ENCODE results near the gene NAA20.

NAA20 gene

DNA sequence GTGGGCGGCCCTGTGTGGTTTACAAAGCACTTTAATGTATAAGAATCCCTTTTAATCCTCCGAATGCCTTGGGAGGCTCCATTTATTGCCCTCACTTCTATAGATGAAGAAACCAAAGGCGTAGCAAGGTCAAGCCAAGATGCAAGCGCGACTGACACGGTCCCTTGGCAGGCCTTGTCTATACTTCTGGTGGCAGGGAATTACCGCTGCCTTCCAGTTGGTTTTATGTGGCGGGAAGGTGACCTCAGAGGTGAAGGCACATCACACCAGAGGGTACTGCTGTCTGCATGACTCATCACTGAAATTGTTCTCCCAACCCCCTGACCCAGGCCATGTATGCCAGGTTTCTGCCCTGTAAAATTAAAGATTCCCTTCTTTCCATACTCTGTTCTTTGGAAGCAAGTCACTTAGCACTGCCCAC is 36.1 kb upstream of the NAA20 start:
- no peaks in the 10 kb centered on the region for H3K4me1 ChIP-seq (ENCODE audit: control insufficient read depth, low read depth, low read length)

GRCh38 chr20:19986419-19986818 is 30.7 kb upstream of the NAA20 start:
- Histone ChIP-seq H2BK120ac (ENCODE audit: low read depth, low read length) (no peak overlapping the region), H3K4me2 (ENCODE audit: low read length) (no peak overlapping the region), H4K8ac (ENCODE audit: low read depth, low read length) (no peak overlapping the region), H3K27me3 (ENCODE audit: insufficient read depth, low read length, poor library complexity) (no peaks in the 10 kb centered on the region), H3K4me3 (ENCODE audit: low read length) (no peak overlapping the region), H3K4ac (ENCODE audit: low read depth, low read length) (no peak overlapping the region), H3K56ac (ENCODE audit: low read length) (no peak overlapping the region), H3K27ac (ENCODE audit: low read depth, low read length) (no peak overlapping the region), H4K5ac (ENCODE audit: low read length) (no peak overlapping the region), H2BK5ac (ENCODE audit: low read length) (no peak overlapping the region), H3K79me2 (ENCODE audit: control insufficient read depth, insufficient read depth, low read length) (no peaks in the 10 kb centered on the region), H2BK15ac (replicated peaks; ENCODE audit: low read depth) (no peak overlapping the region), H3K23ac (ENCODE audit: low read length) (no peak overlapping the region), H3K9ac (ENCODE audit: low read length) (no peak overlapping the region), H3K36me3 (ENCODE audit: control insufficient read depth, insufficient read depth, low read length) (no peaks in the 10 kb centered on the region), H3K18ac (ENCODE audit: low read length) (no peak overlapping the region), H2AK5ac (ENCODE audit: low read length) (no peak overlapping the region), H3K4me1 (ENCODE audit: control insufficient read depth, low read depth, low read length) (no peaks in the 10 kb centered on the region), H3K79me1 (ENCODE audit: low read length) (no peaks in the 10 kb centered on the region)
- no CpG with 5 or more reads among the region's 6 CpGs for WGBS (ENCODE audit: extremely low coverage, insufficient coverage, low lambda C conversion rate)
- DNase-seq, result no peak

More for the DNA sequence above, 36.1 kb upstream of the NAA20 start:
- Histone ChIP-seq H2BK15ac (replicated peaks; ENCODE audit: low read depth) (no peak overlapping the region), H3K36me3 (ENCODE audit: control insufficient read depth, insufficient read depth, low read length) (no peaks in the 10 kb centered on the region), H3K27me3 (ENCODE audit: insufficient read depth, low read length, poor library complexity) (no peaks in the 10 kb centered on the region), H3K9ac (ENCODE audit: low read length) (no peak overlapping the region), H2BK5ac (ENCODE audit: low read length) (no peak overlapping the region), H3K4me2 (ENCODE audit: low read length) (no peak overlapping the region), H3K79me1 (ENCODE audit: low read length) (no peaks in the 10 kb centered on the region), H3K18ac (ENCODE audit: low read length) (no peak overlapping the region), H3K56ac (ENCODE audit: low read length) (no peak overlapping the region), H2BK120ac (ENCODE audit: low read depth, low read length) (no peak overlapping the region), H3K27ac (ENCODE audit: low read depth, low read length) (no peak overlapping the region), H3K23ac (ENCODE audit: low read length) (no peak overlapping the region), H4K8ac (ENCODE audit: low read depth, low read length) (no peak overlapping the region), H4K5ac (ENCODE audit: low read length) (no peak overlapping the region), H3K4ac (ENCODE audit: low read depth, low read length) (no peak overlapping the region), H3K79me2 (ENCODE audit: control insufficient read depth, insufficient read depth, low read length) (no peaks in the 10 kb centered on the region), H3K4me3 (ENCODE audit: low read length) (no peak overlapping the region), H2AK5ac (ENCODE audit: low read length) (no peak overlapping the region)
- no CpG with 5 or more reads among the region's 8 CpGs for WGBS (ENCODE audit: extremely low coverage, insufficient coverage, low lambda C conversion rate)
- peak; percentile 57 for DNase-seq

DNA sequence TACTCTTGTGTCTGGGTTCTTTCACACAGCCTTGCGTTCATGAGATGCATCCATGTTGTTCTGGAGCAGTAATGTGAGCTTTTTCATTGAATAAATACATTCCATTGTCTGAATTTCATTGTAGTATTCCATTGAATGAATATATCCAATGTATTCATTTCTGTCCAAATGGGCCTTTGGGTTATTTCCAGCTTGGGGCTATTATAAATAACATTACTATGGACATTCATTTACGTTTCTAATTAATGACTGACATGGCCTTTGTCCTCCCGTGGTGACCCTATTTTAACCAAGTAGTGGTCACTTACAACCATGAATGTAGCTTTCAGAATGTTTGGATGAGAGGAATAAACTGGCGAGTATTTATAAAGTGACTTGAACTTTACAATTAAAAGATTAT is 30.1 kb upstream of the NAA20 start:
- H2BK5ac ChIP-seq (ENCODE audit: low read length), result no peak overlapping the region
- no peaks in the 10 kb centered on the region for H3K27me3 ChIP-seq (ENCODE audit: insufficient read depth, low read length, poor library complexity)
- WGBS (ENCODE audit: extremely low coverage, insufficient coverage, low lambda C conversion rate), result no CpG with 5 or more reads among the region's 4 CpGs
- no peaks in the 10 kb centered on the region for H3K79me2 ChIP-seq (ENCODE audit: control insufficient read depth, insufficient read depth, low read length)
- no peak overlapping the region for H3K9ac ChIP-seq (ENCODE audit: low read length)
- no peak overlapping the region for H3K4ac ChIP-seq (ENCODE audit: low read depth, low read length)
- no peak overlapping the region for H4K8ac ChIP-seq (ENCODE audit: low read depth, low read length)
- H3K4me2 ChIP-seq (ENCODE audit: low read length), result no peak overlapping the region
- no peaks in the 10 kb centered on the region for H3K4me1 ChIP-seq (ENCODE audit: control insufficient read depth, low read depth, low read length)
- H2BK120ac ChIP-seq (ENCODE audit: low read depth, low read length), result no peak overlapping the region
- no peak overlapping the region for H2AK5ac ChIP-seq (ENCODE audit: low read length)
- H3K4me3 ChIP-seq (ENCODE audit: low read length), result no peak overlapping the region
- DNase-seq, result no peak
- H3K79me1 ChIP-seq (ENCODE audit: low read length), result no peaks in the 10 kb centered on the region
- H3K27ac ChIP-seq (ENCODE audit: low read depth, low read length), result no peak overlapping the region
- no peak overlapping the region for H4K5ac ChIP-seq (ENCODE audit: low read length)
- no peak overlapping the region for H2BK15ac ChIP-seq (replicated peaks; ENCODE audit: low read depth)
- H3K36me3 ChIP-seq (ENCODE audit: control insufficient read depth, insufficient read depth, low read length), result no peaks in the 10 kb centered on the region
- H3K18ac ChIP-seq (ENCODE audit: low read length), result no peak overlapping the region
- no peak overlapping the region for H3K56ac ChIP-seq (ENCODE audit: low read length)
- H3K23ac ChIP-seq (ENCODE audit: low read length), result no peak overlapping the region

GRCh38 chr20:19990850-19991249 is 26.3 kb upstream of the NAA20 start:
- Histone ChIP-seq H2BK120ac (ENCODE audit: low read depth, low read length) (no peak overlapping the region), H3K56ac (ENCODE audit: low read length) (no peak overlapping the region), H3K9ac (ENCODE audit: low read length) (no peak overlapping the region), H3K23ac (ENCODE audit: low read length) (no peak overlapping the region), H3K27me3 (ENCODE audit: insufficient read depth, low read length, poor library complexity) (no peaks in the 10 kb centered on the region), H3K4ac (ENCODE audit: low read depth, low read length) (peak overlapping the region; percentile 12), H3K18ac (ENCODE audit: low read length) (no peak overlapping the region), H2BK5ac (ENCODE audit: low read length) (no peak overlapping the region), H4K5ac (ENCODE audit: low read length) (no peak overlapping the region), H3K79me1 (ENCODE audit: low read length) (no peaks in the 10 kb centered on the region), H2BK15ac (replicated peaks; ENCODE audit: low read depth) (no peak overlapping the region), H2AK5ac (ENCODE audit: low read length) (no peak overlapping the region), H3K4me2 (ENCODE audit: low read length) (no peak overlapping the region), H3K4me1 (ENCODE audit: control insufficient read depth, low read depth, low read length) (peaks cover 2% of the 10 kb centered on the region), H3K36me3 (ENCODE audit: control insufficient read depth, insufficient read depth, low read length) (no peaks in the 10 kb centered on the region), H3K27ac (ENCODE audit: low read depth, low read length) (no peak overlapping the region), H3K4me3 (ENCODE audit: low read length) (no peak overlapping the region), H3K79me2 (ENCODE audit: control insufficient read depth, insufficient read depth, low read length) (no peaks in the 10 kb centered on the region), H4K8ac (ENCODE audit: low read depth, low read length) (no peak overlapping the region)
- WGBS (ENCODE audit: extremely low coverage, insufficient coverage, low lambda C conversion rate), result no CpG with 5 or more reads among the region's 5 CpGs
- no peak for DNase-seq

DNA sequence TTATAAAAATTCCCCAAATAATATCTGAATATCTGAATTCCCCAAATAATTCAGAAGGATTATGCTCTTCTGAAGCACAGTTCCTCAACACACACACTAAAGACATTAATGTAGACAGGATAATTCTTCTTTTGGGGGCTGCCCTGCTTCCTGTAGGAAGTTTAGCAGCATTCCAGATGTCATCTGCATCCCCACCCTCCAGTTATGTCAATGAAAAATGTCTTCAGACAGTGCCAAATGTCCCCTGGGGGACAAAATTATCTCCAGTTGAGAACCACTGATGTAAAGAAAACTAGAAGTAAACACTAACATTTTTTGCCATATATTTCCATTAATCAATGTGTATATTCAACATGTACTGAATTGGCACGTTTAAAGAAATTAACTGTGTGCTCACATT is 25.9 kb upstream of the NAA20 start:
- Histone ChIP-seq H2BK15ac (replicated peaks; ENCODE audit: low read depth) (no peak overlapping the region), H3K56ac (ENCODE audit: low read length) (no peak overlapping the region)

DNA sequence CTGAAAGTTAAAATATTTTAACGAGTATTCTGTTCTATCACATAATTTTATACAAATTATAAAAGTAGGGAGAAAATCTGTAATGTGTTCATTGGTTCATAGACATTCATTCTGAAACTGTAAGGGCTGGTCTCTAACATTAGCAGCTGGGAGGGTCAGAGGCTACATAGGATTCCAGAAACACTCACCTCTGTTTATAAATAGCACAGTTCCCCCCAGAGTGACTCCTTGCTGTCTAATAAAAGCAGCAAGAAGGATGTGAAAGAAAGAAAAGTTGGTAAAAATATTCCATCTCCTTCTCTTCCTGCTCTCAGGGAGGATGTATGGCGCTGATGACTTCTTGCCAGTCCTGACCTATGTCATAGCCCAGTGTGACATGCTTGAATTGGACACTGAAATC is 25.3 kb upstream of the NAA20 start:
- no peak overlapping the region for H3K56ac ChIP-seq (ENCODE audit: low read length)
- H4K5ac ChIP-seq (ENCODE audit: low read length), result no peak overlapping the region
- H2AK5ac ChIP-seq (ENCODE audit: low read length), result no peak overlapping the region
- no peak overlapping the region for H2BK5ac ChIP-seq (ENCODE audit: low read length)
- H3K9ac ChIP-seq (ENCODE audit: low read length), result no peak overlapping the region
- no peaks in the 10 kb centered on the region for H3K79me2 ChIP-seq (ENCODE audit: control insufficient read depth, insufficient read depth, low read length)
- no peak overlapping the region for H2BK120ac ChIP-seq (ENCODE audit: low read depth, low read length)
- H3K4me2 ChIP-seq (ENCODE audit: low read length), result no peak overlapping the region
- no peak overlapping the region for H2BK15ac ChIP-seq (replicated peaks; ENCODE audit: low read depth)
- no peak overlapping the region for H3K4ac ChIP-seq (ENCODE audit: low read depth, low read length)
- H3K36me3 ChIP-seq (ENCODE audit: control insufficient read depth, insufficient read depth, low read length), result no peaks in the 10 kb centered on the region
- H3K23ac ChIP-seq (ENCODE audit: low read length), result no peak overlapping the region
- peaks cover 2% of the 10 kb centered on the region for H3K4me1 ChIP-seq (ENCODE audit: control insufficient read depth, low read depth, low read length)
- no CpG with 5 or more reads among the region's 2 CpGs for WGBS (ENCODE audit: extremely low coverage, insufficient coverage, low lambda C conversion rate)
- no peak for DNase-seq
- no peaks in the 10 kb centered on the region for H3K79me1 ChIP-seq (ENCODE audit: low read length)
- no peak overlapping the region for H3K27ac ChIP-seq (ENCODE audit: low read depth, low read length)
- H3K18ac ChIP-seq (ENCODE audit: low read length), result peak overlapping the region; percentile 42
- no peak overlapping the region for H3K4me3 ChIP-seq (ENCODE audit: low read length)
- no peaks in the 10 kb centered on the region for H3K27me3 ChIP-seq (ENCODE audit: insufficient read depth, low read length, poor library complexity)
- no peak overlapping the region for H4K8ac ChIP-seq (ENCODE audit: low read depth, low read length)

More for the DNA sequence above, 25.9 kb upstream of the NAA20 start:
- H3K4ac ChIP-seq (ENCODE audit: low read depth, low read length), result no peak overlapping the region
- H2BK120ac ChIP-seq (ENCODE audit: low read depth, low read length), result no peak overlapping the region
- H2AK5ac ChIP-seq (ENCODE audit: low read length), result no peak overlapping the region
- peaks cover 2% of the 10 kb centered on the region for H3K4me1 ChIP-seq (ENCODE audit: control insufficient read depth, low read depth, low read length)
- no peak overlapping the region for H2BK5ac ChIP-seq (ENCODE audit: low read length)
- no peak overlapping the region for H3K23ac ChIP-seq (ENCODE audit: low read length)
- H3K9ac ChIP-seq (ENCODE audit: low read length), result no peak overlapping the region
- no peaks in the 10 kb centered on the region for H3K79me1 ChIP-seq (ENCODE audit: low read length)
- no CpG with 5 or more reads among the region's 1 CpG for WGBS (ENCODE audit: extremely low coverage, insufficient coverage, low lambda C conversion rate)
- DNase-seq, result no peak
- no peak overlapping the region for H3K27ac ChIP-seq (ENCODE audit: low read depth, low read length)
- no peak overlapping the region for H4K5ac ChIP-seq (ENCODE audit: low read length)
- H3K36me3 ChIP-seq (ENCODE audit: control insufficient read depth, insufficient read depth, low read length), result no peaks in the 10 kb centered on the region
- H3K4me3 ChIP-seq (ENCODE audit: low read length), result no peak overlapping the region
- no peaks in the 10 kb centered on the region for H3K79me2 ChIP-seq (ENCODE audit: control insufficient read depth, insufficient read depth, low read length)
- H3K4me2 ChIP-seq (ENCODE audit: low read length), result no peak overlapping the region
- no peaks in the 10 kb centered on the region for H3K27me3 ChIP-seq (ENCODE audit: insufficient read depth, low read length, poor library complexity)
- H4K8ac ChIP-seq (ENCODE audit: low read depth, low read length), result no peak overlapping the region
- no peak overlapping the region for H3K18ac ChIP-seq (ENCODE audit: low read length)
